Sigmoid colon (tissue), 7 donors: ENCODE results near the gene RBM23. TPM values are rescaled to one million over a fixed set of nuclear protein-coding genes. Genes with fewer than 3 reads are reported as not detected.

Experiments used
- DNase-seq: peaks from one replicate; pipeline ENCODE4 v3.0.0-alpha.2; 2019
- H3K27ac ChIP-seq, 4 donors: fragments of 200-600 bp; sonication (generic); one replicate each; pipeline ENCODE4 v1.5.1; 2016 to 2019; ENCODE audit warnings: mild to moderate bottlenecking in 1 of 4
- H3K27me3 ChIP-seq, 3 donors: fragments of 200-600 bp; sonication (generic); one replicate each; pipeline ENCODE4 v1.5.1; 2019; ENCODE audit warnings: mild to moderate bottlenecking in 1 of 3
- H3K36me3 ChIP-seq, 4 donors: fragments of 200-600 bp; sonication (generic); one replicate each; pipeline ENCODE4 v1.5.1; 2016 to 2019
- H3K4me1 ChIP-seq, 4 donors: fragments of 200-600 bp; sonication (generic); one replicate each; pipeline ENCODE4 v1.5.1; 2017 to 2019
- H3K4me3 ChIP-seq, 4 donors: fragments of 200-600 bp; sonication (generic); one replicate each; pipeline ENCODE4 v1.5.1; 2017 to 2019; ENCODE audit warnings: mild to moderate bottlenecking in 2 of 4, moderate library complexity in 1 of 4
- H3K9me3 ChIP-seq, 4 donors: fragments of 200-600 bp in 3 of 4; sonication (generic) in 3 of 4; one replicate each; pipeline versions ENCODE4 v1.5.1 to v1.6.1; 2013 to 2019
- CTCF ChIP-seq, 4 experiments: fragments of 450-650 bp in 3 of 4; fragments of 200-600 bp in 1 of 4; IDR thresholded peaks; one replicate each; pipeline ENCODE4 v1.5.1; 2016 to 2019; ENCODE audit warnings: antibody characterized with exemption in 4 of 4, mild to moderate bottlenecking in 3 of 4, moderate library complexity in 2 of 4
- EP300 ChIP-seq, 4 donors: sonication (generic); formaldehyde crosslinking; IDR thresholded peaks; one replicate each; pipeline ENCODE4 v1.6.1; 2017; ENCODE audit warnings: antibody characterized with exemption in 4 of 4
- POLR2A ChIP-seq, 2 donors: fragments of 450-650 bp; IDR thresholded peaks; one replicate each; pipeline ENCODE4 v1.6.1; 2016; ENCODE audit warnings: antibody characterized with exemption in 2 of 2, mild to moderate bottlenecking in 2 of 2, moderate library complexity in 2 of 2
- POLR2AphosphoS5 ChIP-seq, 4 donors: sonication (generic); formaldehyde crosslinking; IDR thresholded peaks; one replicate each; pipeline ENCODE4 v1.6.1; 2017; ENCODE audit warnings: antibody characterized with exemption in 4 of 4
- WGBS, 2 donors: extraction: QIAGEN DNeasy Blood & Tissue Kit; methylation state at CpG; one replicate each; pipeline ENCODE4 v1.1.7; 2013; 5-methylcytosine and 5-hydroxymethylcytosine counted together
- intact Hi-C: fragments of 100-400 bp; cut with DNase I; formaldehyde crosslinking; loops from one replicate; pipeline ENCODE4 v1.15.1; 2023
- polyA plus RNA-seq, 3 donors: library from polyadenylated mRNA; stranded (reverse); fragments of 200-250 nt; gene quantifications; one replicate each; pipeline ENCODE4 v1.2.3, GENCODE V29; 2013
- total RNA-seq, 4 donors: library from RNA; depleted of rRNA; stranded (reverse); fragments of >200 nt; gene quantifications; one replicate each; pipeline ENCODE4 v1.1.0, GENCODE V29; 2016
- donor health status: healthy with polysubstance abuse.
- donor health status: Bipolar disorder and iron deficiency.
- donor health status: healthy.

RBM23 gene
- total and polyA plus RNA-seq, 7 donors = 31.8 to 5,076 (median 356) TPM

GRCh38 chr14:22877000-22877501 lies 41.9 kb downstream of the RBM23 start:
- H3K27ac ChIP-seq = no peak overlapping the region
- DNase-seq = no peak
- TF ChIP-seq CTCF (IDR thresholded peaks at IDR 0.05) (no peak), POLR2A (IDR thresholded peaks at IDR 0.05) (no peak), POLR2AphosphoS5 (IDR thresholded peaks at IDR 0.05) (no peak), EP300 (IDR thresholded peaks at IDR 0.05) (no peak)
- no peaks in the 10 kb centered on the region for H3K27me3 ChIP-seq
- H3K9me3 ChIP-seq = no peaks in the 10 kb centered on the region
- no peak overlapping the region for H3K4me3 ChIP-seq
- intact Hi-C loops = no loop called here
- peaks cover 43 to 65% (median 55%) of the 10 kb centered on the region in 4 donors for H3K36me3 ChIP-seq
- H3K4me1 ChIP-seq = peaks cover 0 to 41% (median 35%) of the 10 kb centered on the region in 4 donors
- WGBS, 2 donors = 92 to 96% methylated on average over 22 of the region's 22 CpGs

GRCh38 chr14:22875748-22876319 lies 43.1 kb downstream of the RBM23 start:
- Histone ChIP-seq H3K4me3 (no peak overlapping the region), H3K4me1 (peaks cover 0 to 40% (median 36%) of the 10 kb centered on the region in 4 donors), H3K27me3 (no peaks in the 10 kb centered on the region), H3K9me3 (no peaks in the 10 kb centered on the region), H3K27ac (peak overlapping the region in 1 of 4 donors; percentile 12), H3K36me3 (peaks cover 43 to 65% (median 55%) of the 10 kb centered on the region in 4 donors)
- 97% methylated on average over 20 of the region's 20 CpGs for WGBS, 2 donors
- TF ChIP-seq EP300 (IDR thresholded peaks at IDR 0.05) (no peak), POLR2AphosphoS5 (IDR thresholded peaks at IDR 0.05) (no peak), POLR2A (IDR thresholded peaks at IDR 0.05) (no peak), CTCF (IDR thresholded peaks at IDR 0.05) (no peak)
- intact Hi-C loops = no loop called here
- no peak for DNase-seq

- 97 to 98% methylated on average over 15 of the region's 15 CpGs for WGBS, 2 donors
- Histone ChIP-seq H3K27ac (no peak overlapping the region), H3K4me3 (no peak overlapping the region), H3K36me3 (peaks cover 43 to 65% (median 55%) of the 10 kb centered on the region in 4 donors), H3K27me3 (no peaks in the 10 kb centered on the region), H3K9me3 (no peaks in the 10 kb centered on the region), H3K4me1 (peaks cover 0 to 47% (median 42%) of the 10 kb centered on the region in 4 donors)
- no peak for DNase-seq
- TF ChIP-seq POLR2AphosphoS5 (IDR thresholded peaks at IDR 0.05) = no peak
- no peak for TF ChIP-seq CTCF (IDR thresholded peaks at IDR 0.05)
- TF ChIP-seq EP300 (IDR thresholded peaks at IDR 0.05) = no peak
- TF ChIP-seq POLR2A (IDR thresholded peaks at IDR 0.05) = no peak
- intact Hi-C loops = no loop called here
Observed at GRCh38 chr14:22875003-22875747, 43.8 kb downstream of the RBM23 start.

- peak overlapping the region; percentile 77 to 93 (median 87) for H3K4me3 ChIP-seq
- H3K27ac ChIP-seq = peak overlapping the region; percentile 99
- 34 to 52% methylated on average over 10 of the region's 10 CpGs for WGBS, 2 donors
- intact Hi-C loops = loop anchor here (1.0 to 5.0 kb wide), 5 partner anchors 27 to 224 kb away; partner anchors contain the start of genes ACIN1, AJUBA, C14orf119 and MMP14
- TF ChIP-seq CTCF (IDR thresholded peaks at IDR 0.05) (peak in 1 of 4 experiments; percentile 34), EP300 (IDR thresholded peaks at IDR 0.05) (no peak)
- H3K4me1 ChIP-seq = peaks cover 0 to 51% (median 49%) of the 10 kb centered on the region in 4 donors
- no peaks in the 10 kb centered on the region for H3K9me3 ChIP-seq
- no peak for DNase-seq
- no peaks in the 10 kb centered on the region for H3K27me3 ChIP-seq
- peaks cover 36 to 49% (median 45%) of the 10 kb centered on the region in 4 donors for H3K36me3 ChIP-seq
Observed at GRCh38 chr14:22872833-22873520, 46.0 kb downstream of the RBM23 start.
